HG03521 (cell line): ENCODE results near the gene PRPF19.

Source experiments
- ATAC-seq: cut with Tn5 transposase; IDR thresholded peaks from one replicate; pipeline ENCODE4 v1.9.1; 2021; ENCODE audit warnings: mild to moderate bottlenecking, moderate library complexity; ENCODE audit not compliant: unreplicated experiment

PRPF19 gene

GRCh38 chr11:60938500-60938899 lies 32.1 kb upstream of the PRPF19 start:
- no peak for ATAC-seq

- no peak for ATAC-seq
Measured at GRCh38 chr11:60937811-60938210, 31.4 kb upstream of the PRPF19 start.

GRCh38 chr11:60937144-60937527 lies 30.8 kb upstream of the PRPF19 start:
- ATAC-seq: no peak

- ATAC-seq: no peak
Measured at GRCh38 chr11:60936467-60937143, 30.2 kb upstream of the PRPF19 start.

GRCh38 chr11:60935676-60936442 lies 29.5 kb upstream of the PRPF19 start:
- ATAC-seq: no peak

GRCh38 chr11:60934790-60935605 lies 28.6 kb upstream of the PRPF19 start:
- no peak for ATAC-seq

- no peak for ATAC-seq
Measured at GRCh38 chr11:60934124-60934789, 27.9 kb upstream of the PRPF19 start.

- no peak for ATAC-seq
Measured at GRCh38 chr11:60933416-60934123, 27.2 kb upstream of the PRPF19 start.

GRCh38 chr11:60932605-60933356 lies 26.4 kb upstream of the PRPF19 start:
- no peak for ATAC-seq

GRCh38 chr11:60931917-60932316 lies 25.5 kb upstream of the PRPF19 start:
- ATAC-seq: no peak

- ATAC-seq: no peak
Measured at GRCh38 chr11:60930394-60930793, 24.0 kb upstream of the PRPF19 start.

- ATAC-seq: no peak
Measured at GRCh38 chr11:60929764-60930163, 23.4 kb upstream of the PRPF19 start.

GRCh38 chr11:60928563-60929001 lies 22.2 kb upstream of the PRPF19 start:
- ATAC-seq: no peak

GRCh38 chr11:60927600-60927999 lies 21.2 kb upstream of the PRPF19 start:
- ATAC-seq: no peak

- no peak for ATAC-seq
Measured at GRCh38 chr11:60927061-60927592, 20.7 kb upstream of the PRPF19 start.

GRCh38 chr11:60926500-60926899 lies 20.1 kb upstream of the PRPF19 start:
- ATAC-seq: no peak

- ATAC-seq: no peak
Measured at GRCh38 chr11:60925868-60926267, 19.5 kb upstream of the PRPF19 start.

GRCh38 chr11:60924906-60925853 lies 18.8 kb upstream of the PRPF19 start:
- ATAC-seq: no peak
